ENCODE data around the gene CLEC4G.
"Not testable (repeated sequence)": the region's sequence is repeated elsewhere in the genome, so short reads cannot be mapped to it uniquely, and the experiment has no call there.

Gene CLEC4G

DNA sequence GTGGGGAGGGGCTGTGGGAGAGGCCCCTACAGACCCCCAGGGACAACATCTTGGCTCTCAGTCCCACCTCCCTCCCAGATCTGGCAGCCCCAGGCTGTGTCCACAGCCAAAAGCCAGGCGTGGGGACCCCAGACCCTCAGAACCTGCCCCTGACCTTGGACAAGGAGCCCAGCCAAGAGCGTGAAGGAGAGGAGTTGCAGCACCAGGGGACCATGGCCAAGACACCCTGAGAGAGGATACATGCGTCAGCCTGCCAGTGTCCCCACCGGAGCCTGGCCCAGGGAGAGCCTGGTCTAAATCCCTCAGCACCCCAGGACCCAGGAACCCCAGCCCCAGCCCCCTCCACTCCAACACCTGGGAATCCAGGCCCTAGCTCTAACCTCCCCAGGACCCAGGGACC lies 14.4 kb upstream of the CLEC4G start:
- not testable (repeated sequence) for DNase-seq

DNA sequence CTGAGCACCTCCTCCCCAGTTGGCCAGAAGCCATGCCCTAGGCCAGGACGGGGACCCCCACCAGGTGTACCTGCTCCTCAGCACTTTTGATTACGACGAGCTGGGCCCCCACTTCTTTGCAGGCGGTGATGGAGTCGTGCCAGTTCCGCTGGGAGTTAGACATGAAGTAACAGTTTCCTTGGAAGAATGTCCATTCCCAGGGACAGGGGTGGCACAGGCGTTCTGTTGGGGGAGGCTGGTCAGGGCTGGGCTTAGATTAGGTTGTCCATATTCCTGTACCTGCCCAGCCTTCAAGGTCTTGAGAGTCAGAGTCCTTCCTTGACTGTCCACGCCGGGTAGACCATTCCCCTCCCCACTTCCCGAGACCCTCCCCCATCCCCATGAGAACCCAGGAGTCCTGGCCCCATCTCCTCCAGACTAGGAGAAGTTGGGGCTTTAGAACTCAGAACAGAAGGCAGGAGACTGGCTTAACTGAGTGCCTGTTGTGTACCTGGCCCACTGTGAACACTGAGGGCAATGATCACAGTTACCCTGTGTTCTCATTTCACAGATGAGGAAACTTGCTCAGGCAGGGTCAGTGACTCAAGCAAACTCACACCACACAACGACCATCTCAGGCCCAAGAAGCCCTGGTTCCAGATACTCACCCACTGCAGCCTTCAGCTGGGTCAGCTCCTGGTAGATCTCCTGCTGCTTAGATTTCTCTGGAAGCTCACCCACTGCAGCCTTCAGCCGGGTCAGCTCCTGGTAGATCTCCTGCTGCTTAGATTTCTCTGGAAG lies 13.2 kb upstream of the CLEC4G start:
- DNase-seq: no peak

DNA sequence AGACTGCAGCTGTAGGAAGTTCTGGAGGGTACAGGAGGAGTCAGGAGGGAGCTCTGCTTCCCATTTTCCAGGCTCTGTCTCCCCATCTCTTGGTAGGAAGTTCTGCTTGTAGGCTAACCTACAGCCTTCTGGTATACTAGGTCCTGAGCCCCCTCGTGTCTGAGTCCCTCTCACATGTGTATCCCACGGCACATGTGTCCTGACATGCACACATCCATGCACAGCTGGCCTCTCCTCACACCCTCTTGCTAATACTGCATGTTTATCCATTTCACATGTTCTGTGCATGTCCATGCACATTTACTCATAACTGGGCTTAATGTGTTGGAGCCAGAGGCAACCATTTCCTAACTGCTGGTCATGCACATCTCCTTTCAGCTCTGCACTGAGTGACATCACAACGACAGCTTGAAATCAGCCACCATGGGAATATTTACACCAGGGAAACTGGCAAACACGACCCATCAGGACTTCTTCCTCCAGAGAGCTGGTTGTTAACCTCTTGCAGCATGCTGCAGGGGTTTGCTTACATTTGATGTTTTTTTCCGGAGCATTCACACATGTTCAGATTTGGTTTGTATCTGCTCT lies 12.4 kb upstream of the CLEC4G start:
- DNase-seq: no peak

DNA sequence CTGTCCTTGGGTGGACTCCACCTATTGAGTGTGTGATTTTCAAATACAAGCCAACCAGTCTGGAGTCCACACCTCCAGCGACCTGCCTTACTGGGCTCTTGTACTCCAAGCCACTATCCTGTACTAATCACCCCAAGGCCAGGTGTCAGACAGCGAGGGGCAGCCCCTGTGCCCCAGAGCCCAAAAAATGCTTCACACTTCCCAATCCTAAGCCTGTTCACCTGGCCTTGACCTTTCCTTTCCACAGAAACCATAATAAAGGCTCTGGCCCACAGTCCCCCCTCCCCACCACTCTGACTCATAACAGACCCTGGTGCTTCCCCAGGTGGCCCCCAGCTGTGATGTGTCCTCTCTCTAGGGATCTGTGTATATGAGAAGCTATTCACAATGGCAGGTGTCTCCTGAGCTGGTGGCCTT lies 11.5 kb upstream of the CLEC4G start:
- no peak for DNase-seq

DNA sequence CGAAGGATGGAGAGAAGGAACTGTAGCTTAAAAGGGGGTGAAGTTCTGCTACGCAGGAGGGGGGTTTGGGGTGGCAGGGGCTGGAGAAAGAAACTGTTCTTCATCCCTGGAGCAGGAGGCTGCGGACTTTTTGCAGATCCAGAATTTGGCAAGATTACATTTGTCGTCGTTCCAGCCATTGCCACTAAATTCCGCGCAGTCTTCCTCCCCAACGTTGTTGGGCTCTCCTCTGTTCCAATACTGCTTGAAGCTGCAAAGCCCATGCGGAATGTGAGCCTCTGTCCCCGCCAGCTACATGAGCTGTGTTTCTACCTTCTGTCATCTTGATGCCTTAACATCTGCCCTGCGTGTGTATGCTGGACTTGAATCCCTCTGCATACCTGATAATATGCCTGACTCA lies 11.1 kb upstream of the CLEC4G start:
- DNase-seq: no peak

DNA sequence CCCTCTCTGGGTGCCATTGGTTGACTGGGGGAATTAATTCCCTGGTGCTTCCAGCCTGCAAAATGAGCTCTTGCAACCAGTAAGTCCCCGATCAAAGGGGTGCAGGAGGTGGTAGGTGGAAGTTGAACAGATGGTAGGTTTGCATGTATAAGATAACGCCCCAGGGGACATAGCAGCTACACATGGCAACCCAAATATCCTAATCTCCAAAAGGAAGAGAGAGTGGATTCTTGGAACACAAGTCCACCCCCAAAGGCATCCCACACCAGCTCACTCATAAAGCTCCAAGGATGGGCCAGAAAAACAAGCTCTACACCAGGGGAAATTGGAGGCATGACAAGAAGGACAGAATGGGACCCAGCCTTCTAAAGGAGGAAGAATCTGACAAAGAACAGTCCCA lies 10.7 kb upstream of the CLEC4G start:
- no peak for DNase-seq

DNA sequence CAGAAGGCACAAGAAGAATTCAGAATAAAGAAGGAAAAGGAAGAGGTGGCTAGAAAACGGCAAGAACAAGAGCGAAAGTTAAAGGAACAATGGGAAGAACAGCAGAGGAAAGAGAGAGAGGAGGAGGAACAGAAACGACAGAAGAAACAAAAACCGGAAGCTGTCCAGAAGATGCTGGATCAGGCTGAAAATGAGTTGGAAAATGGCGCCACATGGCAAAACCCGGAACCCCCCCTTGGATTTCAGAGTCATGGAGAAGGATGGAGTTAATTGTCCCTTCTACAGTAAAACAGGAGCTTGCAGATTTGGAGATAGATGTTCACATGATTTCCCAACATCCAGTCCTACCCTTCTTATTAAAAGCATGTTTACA lies 8.8 kb upstream of the CLEC4G start:
- DNase-seq: no peak

DNA sequence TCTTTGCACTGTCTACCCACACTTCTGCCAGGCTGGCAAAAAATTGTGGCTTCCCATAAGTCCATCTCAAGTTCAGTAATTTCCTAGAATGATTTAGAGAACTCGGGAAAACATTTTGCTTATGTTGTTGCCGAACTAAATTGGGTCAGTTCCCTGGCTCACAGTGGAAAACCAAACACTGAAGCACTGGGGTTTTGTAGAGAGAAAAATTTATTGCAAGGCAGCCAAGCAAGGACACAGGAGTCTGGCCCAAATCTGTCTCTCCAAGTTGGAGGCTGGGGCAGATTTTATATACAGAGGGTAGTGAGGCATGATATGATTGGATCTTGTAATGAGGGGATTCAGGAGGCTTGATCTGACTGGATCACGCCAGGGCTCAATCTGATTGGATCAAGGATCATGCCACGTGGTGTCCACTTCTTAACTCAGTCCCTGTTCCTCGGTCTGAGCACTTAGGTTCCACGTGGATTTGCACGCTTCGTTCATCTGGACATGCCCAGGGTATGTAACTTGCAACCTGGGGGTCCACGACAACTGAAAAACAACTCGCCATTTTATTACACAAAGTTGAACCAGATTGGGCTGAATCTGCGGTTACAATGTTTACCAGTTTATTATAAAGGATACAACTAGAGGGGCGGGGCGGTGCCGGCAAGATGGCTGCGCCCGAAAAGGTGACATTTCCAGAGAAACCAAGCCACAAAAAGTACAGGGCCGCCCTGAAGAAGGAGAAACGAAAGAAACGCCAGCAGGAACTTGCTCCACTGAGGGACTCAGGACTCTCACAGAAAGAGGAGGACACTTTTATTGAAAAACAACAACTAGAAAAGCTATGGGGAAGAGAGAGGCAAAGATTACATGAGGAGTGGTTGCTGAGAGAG lies 8.1 kb upstream of the CLEC4G start:
- no peak for DNase-seq

DNA sequence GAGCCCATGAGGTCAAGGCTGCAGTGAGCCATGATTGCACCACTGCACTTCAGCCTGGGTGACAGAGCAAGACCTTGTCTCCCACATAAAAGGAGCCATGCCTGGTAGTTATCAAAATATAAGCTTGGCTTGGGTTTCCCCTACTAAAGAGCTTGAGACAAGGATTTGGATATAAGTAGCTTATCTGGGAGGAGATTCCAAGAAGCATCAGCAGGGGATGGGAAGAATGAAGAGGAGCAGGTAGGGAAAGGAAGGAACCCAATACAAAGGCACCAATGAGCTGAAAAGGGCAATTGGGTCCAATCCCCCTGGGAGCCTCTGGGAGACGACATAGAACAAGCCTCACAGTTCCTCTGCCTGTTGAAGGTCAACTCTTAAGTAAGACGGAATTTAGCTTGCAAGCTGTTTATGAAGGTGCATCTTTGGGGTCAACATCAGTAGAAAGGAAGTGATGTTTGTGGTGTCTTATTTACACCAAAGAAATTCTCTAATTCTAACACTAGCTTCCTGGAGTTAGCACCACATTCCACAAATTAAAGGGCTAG lies 7.4 kb upstream of the CLEC4G start:
- DNase-seq: no peak

DNA sequence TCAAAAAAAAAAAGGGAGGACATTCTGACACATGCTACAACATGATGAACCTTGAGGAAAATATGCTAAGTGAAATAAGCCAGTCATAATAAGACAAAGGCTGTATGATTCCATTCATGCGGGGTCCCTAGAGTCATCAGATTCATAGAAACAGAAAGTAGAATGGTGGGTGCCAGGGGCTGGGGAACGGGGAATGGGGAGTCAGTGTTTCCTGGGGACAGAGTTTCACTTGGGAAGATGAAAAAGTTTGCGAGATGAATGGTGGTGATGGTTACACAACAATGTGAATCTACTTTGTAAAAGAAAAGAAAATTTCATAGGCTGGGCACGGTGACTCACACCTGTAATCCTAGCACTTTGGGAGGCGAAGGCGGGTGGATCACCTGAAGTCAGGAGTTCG lies 6.1 kb upstream of the CLEC4G start:
- DNase-seq: no peak

DNA sequence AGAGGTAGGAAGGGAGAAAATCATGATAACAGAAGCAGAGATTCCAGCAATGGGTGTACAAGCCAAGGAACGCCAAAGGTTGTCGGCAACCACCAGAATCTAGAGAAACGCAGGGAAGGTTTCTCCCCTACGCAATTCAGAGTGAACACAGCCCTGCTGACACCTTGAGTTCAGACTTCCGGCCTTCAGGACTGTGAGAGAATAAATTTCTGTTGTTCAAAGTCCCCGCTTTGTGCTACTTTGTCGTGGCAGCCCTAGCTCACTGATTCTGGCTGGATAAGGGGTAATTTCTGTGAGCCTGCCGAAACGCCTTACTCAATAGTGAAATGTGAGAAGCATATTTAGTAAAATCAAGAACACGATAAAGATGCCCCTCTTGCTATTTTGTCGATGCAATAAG lies 5.3 kb upstream of the CLEC4G start:
- DNase-seq: no peak

DNA sequence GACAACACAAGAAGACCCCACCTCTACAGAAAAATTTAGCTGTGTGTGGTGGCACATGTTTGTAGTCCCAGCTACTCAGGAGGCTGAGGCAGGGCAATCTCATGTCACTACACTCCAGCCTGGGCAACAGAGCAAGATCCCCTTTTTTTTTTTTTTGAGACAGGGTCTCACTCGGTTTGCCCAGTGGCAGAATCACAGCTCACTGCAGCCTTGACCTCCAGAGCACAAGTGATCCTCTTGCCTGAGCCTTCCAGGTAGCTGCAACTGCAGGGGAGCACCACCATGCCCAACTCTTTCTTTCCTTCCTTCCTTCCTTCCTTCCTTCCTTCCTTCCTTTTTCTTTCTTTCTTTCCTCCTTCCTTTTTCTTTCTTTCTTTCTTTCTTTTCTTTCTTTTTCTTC lies 4.2 kb upstream of the CLEC4G start:
- no peak for DNase-seq

DNA sequence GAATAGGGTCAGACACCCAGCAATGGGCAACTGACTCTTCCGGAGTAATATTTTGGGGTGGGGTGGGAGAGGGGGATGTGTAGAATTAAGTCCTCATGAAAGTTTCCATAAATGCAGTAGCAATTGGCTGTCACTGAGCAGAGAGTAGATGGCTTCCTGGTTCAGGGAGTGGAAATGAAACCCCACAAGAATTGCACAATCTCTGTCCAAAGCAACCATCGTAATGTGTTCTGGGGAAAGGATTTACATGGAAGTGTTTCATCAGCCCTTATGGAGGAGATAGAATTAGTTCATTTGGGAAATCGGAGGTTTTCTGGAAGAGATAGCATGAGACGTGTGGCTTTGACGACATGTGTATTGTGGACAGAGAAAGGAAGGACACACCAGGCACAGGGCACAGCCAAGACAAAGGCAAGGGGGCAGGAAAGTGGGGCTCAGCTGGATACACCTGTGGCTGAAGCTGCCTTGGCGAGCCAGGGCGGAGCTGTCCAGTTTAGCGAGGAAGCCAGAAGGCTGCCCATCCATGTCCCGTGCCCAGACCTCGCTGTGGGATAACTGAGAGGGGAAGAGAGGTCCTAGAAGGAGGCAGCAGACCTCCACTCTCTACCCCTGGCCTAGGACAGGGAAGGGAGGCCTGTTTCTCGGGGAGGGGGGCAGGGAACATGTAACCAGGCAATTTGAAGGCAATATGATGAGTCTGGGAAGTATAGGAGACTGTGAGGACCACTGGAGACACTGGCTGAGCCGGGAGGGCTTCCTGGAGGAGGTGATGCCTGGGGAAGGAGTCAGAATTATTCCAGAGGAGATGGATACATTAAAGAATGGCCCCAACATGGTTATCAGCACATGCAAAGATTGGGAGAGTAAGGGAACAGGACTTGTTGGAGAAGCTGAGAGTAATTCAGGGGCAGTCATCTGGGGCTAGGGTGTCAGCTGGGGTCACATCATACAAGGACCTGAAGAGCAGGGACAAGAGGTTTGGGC lies 2.6 kb upstream of the CLEC4G start:
- DNase-seq: no peak

DNA sequence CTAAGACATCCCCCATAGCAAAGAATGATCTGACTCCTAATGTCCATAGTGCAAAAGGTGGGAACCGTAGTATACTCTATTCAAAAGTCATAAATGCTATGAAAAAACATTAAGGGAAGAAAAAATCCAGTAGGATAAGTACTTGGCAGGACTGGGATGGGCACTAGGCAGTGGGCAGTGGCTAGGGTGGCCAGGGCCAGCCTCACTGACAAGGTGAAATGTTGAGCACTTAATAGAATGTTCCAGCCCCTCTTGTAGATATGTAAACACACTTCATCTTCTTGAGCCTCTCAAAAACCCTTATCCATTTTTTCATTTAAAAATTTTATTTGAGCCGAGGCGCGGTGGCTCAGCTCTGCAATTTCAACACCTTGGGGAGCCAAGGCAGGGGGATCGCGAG lies 1.5 kb upstream of the CLEC4G start:
- DNase-seq: no peak

DNA sequence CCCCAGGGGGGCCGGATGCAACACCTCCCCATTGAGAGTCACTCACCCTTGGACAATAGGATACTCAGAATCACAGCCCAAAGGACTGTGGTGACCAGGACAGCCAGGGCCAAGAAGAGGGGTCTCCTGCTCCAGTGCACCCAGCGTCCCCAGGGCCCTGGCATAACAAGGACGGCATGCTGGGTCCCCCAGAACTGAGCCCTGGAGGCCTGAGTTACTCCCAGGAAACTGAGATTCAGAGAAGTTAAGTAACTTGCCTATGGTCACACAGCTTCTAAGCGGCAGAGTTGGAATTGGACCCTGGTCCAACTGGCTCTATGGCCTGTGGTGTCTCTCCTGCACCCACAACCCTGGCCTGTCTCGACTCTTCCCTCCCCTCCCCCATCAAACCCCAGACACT lies 295 bp downstream of the CLEC4G start:
- DNase-seq: no peak

DNA sequence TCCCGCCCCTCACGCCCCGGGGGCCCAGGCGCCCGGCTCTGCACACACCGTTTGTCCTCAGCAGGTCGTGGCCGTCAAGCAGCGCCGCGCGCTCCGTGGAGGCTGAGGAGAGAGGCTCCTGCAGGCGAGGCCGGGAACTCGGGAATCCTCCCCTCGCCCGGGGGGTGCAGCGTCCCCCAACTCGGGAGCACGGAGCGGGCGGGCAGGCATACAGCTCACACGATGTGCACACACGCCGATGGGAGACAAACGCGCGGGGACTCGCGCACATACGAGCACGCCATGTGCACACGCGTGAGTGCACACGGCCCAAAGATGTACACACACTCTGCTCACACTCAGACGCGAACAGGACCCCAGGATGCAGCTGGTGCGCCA lies 703 bp downstream of the CLEC4G start:
- DNase-seq: no peak

DNA sequence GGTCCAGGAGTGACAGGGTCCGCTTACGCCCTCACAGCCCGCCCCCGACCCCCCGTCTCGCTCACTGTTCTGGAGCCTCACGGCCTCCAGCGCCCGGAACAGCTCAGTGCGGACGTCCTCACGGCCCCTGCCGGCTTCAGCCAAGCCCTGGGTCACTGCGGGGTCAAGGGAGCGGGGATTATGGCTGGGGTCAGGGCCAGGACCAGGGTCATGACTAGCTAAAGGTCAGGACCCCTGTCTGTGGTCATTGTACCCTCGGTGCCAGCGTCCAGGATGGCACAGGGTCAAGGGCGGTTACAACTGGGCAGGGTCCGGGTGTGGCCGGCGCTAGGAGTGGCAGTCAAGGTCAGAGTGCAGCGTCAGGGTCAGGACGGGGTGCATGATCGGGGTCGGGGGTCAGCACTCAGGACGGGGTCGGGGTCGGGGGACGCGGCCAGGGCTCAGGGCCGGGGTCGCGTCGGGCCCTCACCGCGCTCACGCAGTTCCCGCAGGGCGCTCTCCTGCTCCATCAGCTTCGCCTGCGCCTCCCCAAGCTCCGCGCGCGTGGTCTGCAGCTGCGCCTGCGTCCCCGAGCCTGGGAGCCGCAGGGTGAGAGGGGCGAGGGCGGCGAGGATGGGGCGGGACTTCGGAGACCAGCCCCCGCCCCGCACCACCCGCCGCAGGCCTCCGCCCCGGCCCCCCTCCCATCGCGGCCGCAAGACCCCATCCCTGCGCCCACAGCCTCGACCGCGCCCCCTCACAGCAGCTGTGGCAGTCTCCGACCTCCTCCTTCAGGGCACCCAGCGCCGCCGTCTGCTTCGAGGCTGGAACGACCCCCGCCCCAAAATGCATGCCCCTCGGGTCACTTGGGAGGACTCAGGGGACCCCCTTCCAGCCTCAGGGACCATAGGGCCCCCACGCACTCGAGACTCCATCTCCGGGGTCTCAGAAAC lies 1.4 kb downstream of the CLEC4G start:
- no peak for DNase-seq

DNA sequence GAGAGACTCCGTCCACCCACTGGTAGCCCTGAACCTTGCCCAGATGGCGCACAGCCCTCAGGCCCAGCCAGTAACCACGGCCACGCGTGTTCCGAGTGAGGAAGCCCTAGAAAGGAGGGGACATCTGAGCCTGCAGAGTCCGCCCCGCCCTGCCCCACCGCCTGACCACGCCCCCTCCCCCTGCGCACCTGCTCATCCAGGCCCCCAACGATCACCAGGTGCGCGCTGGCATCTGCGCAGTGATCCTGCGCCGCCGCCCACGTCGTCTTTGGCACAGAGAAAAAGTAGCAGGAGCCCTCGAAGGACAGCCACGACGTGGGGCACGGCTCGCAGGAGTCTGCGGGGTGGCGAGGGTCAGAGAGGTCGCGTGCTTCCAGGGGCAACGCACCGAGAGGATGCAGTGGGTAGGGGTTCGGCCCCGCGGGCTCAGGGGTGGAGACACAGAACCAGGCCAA lies 2.1 kb downstream of the CLEC4G start:
- no peak for DNase-seq

DNA sequence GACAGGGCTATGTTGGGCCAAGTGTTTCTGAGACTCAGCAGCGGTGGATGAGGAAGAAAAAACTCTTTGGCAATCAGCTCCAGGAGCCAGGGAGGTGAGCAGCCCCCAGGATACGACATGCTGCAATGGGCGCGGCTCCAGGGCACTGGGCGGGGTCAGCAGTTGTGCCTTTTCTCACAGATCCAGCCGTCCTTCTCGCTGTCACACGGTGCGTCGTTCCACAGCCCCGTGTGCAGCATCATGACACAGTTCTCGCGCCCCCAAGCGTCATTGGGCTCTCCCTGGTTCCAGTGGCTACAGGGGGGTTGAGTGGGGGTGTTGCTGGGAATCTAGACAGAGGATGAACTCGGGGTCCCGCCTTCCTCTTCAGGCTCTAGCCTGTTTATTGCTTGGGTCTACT lies 2.7 kb downstream of the CLEC4G start:
- no peak for DNase-seq

DNA sequence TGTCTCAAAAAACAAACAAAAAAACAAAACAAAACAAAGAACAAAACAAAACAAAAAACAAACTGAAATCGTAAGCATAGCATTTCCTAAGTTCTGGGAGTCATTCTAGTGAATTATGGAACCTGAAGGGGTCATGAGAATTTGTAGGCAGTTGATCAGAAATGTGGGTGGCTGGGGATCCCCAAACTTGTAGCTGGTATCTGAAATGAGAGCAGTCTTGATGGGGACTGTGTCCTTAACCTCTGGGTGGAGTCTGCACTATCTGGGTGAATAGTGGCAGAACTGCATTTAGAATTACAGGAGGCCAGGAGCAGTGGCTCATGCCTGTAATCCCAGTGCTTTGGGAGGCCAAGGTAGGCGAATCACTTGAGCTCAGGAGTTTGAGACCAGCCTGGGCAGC lies 6.1 kb downstream of the CLEC4G start:
- no peak for DNase-seq

DNA sequence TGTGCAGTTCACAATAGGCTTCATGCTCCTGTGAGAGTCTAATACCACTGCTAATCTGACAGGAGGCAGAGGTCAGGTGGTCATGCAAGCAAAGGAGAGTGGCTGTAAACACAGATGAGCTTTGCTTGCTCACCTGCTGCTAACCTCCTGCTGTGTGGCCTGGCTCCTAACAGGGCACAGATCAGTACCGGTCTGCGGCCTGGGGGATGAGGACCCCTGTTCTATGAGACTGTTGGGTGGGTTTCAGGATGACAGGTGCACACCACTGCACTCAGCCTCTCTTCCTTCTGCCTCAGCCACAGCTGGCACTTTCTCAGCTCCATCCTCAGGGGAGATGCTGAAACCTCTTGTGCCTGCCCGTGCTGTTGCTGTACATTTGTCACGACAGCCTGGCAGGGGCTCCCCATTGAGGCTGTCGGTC lies 9.7 kb downstream of the CLEC4G start:
- no peak for DNase-seq
